Measurements from ENCODE around the gene CDH24. TPM values are rescaled to one million over a fixed set of nuclear protein-coding genes. Genes with fewer than 3 reads are reported as not detected.
"Not testable (repeated sequence)": the region's sequence is repeated elsewhere in the genome, so short reads cannot be mapped to it uniquely, and the experiment has no call there.

The CDH24 gene
- total and polyA plus RNA-seq, 8 donors = 1.2 to 14.3 (median 3.7) TPM; not detected in 1

DNA sequence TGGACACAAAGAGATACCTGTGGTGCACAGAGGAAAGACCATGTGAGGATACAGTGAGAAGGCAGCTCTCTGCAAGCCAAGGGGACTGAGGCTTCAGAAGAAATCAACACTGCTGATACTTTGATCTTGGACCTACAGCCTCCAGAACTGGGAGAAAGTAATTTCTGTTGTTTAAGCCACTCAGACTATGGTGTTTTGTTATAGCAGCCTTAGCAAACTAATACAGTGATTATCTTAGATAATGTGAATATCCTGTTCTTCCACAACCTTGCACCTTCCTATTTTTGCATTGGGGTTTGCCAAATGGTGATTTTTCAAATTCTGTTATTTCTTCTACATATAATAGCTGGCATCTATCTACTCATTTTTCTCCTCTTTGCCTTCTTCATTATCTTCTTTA is 39.2 kb downstream of the CDH24 start:
- intact Hi-C loops (cut with DNase I; ENCODE audit: low total_unique reads) = no loop called here
- Histone ChIP-seq H3K27ac (no peak overlapping the region), H3K4me1 (no peaks in the 10 kb centered on the region), H3K9me3 (no peaks in the 10 kb centered on the region), H3K36me3 (peaks cover 0 to 7% (median 0%) of the 10 kb centered on the region in 4 donors), H3K27me3 (no peaks in the 10 kb centered on the region), H3K4me3 (no peak overlapping the region)
- no peak for DNase-seq
- TF ChIP-seq, protein P1, sequence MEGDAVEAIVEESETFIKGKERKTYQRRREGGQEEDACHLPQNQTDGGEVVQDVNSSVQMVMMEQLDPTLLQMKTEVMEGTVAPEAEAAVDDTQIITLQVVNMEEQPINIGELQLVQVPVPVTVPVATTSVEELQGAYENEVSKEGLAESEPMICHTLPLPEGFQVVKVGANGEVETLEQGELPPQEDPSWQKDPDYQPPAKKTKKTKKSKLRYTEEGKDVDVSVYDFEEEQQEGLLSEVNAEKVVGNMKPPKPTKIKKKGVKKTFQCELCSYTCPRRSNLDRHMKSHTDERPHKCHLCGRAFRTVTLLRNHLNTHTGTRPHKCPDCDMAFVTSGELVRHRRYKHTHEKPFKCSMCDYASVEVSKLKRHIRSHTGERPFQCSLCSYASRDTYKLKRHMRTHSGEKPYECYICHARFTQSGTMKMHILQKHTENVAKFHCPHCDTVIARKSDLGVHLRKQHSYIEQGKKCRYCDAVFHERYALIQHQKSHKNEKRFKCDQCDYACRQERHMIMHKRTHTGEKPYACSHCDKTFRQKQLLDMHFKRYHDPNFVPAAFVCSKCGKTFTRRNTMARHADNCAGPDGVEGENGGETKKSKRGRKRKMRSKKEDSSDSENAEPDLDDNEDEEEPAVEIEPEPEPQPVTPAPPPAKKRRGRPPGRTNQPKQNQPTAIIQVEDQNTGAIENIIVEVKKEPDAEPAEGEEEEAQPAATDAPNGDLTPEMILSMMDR (IDR thresholded peaks at IDR 0.05) = no peak
- TF ChIP-seq POLR2A (IDR thresholded peaks at IDR 0.05) = no peak
- TF ChIP-seq POLR2AphosphoS5 (IDR thresholded peaks at IDR 0.05) = no peak
- no peak for TF ChIP-seq EP300 (IDR thresholded peaks at IDR 0.05)

DNA sequence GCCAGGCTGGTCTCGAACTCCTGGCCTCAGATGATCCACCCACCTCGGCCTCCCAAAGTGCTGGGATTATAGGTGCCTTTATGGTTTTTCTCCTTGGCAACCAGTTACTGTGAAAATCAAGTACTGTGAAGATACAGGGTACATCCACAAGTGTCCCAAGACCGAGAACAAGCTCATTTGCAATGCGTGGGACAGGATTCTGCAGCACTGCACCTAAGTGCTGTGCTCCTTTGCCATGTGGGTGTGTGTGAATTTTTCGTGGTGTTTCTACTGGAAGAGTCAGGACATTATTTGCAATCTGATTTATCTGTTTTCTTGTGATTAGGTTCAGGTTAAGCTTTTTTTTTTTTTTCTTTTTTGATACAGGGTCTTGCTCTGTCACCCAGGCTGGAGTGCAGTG is 40.2 kb downstream of the CDH24 start:
- TF ChIP-seq POLR2AphosphoS5 (IDR thresholded peaks at IDR 0.05) (no peak), POLR2A (IDR thresholded peaks at IDR 0.05) (no peak), EP300 (IDR thresholded peaks at IDR 0.05) (no peak)
- TF ChIP-seq, protein P1 (IDR thresholded peaks at IDR 0.05) = no peak
- intact Hi-C loops (cut with DNase I; ENCODE audit: low total_unique reads) = no loop called here
- no peaks in the 10 kb centered on the region for H3K4me1 ChIP-seq
- H3K36me3 ChIP-seq = no peaks in the 10 kb centered on the region
- WGBS, 5 donors = 72 to 87% (median 79%) methylated on average over 5 of the region's 5 CpGs
- no peaks in the 10 kb centered on the region for H3K27me3 ChIP-seq
- no peaks in the 10 kb centered on the region for H3K9me3 ChIP-seq
- DNase-seq = no peak
- H3K27ac ChIP-seq = no peak overlapping the region
- H3K4me3 ChIP-seq = no peak overlapping the region

DNA sequence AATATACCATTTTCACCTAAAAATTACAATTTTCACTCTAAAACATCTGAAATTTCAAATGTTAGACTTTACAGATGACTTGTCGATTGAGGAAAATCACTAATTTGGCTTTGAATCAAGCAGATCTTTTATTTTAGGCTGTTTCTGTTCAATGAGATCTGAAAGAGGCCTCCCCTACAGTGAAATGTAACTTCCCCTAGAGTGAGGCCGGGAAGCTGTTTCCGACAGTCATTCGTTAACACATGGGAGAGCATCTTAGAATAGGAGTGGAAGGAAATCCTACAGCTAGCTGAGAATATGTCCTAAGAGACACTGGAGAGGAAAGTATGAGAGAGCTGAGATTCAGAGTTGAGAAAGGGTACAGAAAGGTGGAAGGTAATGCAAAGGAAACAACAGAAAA is 41.7 kb downstream of the CDH24 start:
- peaks cover 0 to 1% (median 0%) of the 10 kb centered on the region in 4 donors for H3K4me1 ChIP-seq
- intact Hi-C loops (cut with DNase I; ENCODE audit: low total_unique reads) = no loop called here
- WGBS, 5 donors = 77 to 90% (median 81%) methylated on average over 4 of the region's 4 CpGs
- TF ChIP-seq, protein P1 (IDR thresholded peaks at IDR 0.05) = no peak
- H3K4me3 ChIP-seq = no peak overlapping the region
- DNase-seq = no peak
- H3K9me3 ChIP-seq = no peaks in the 10 kb centered on the region
- no peak overlapping the region for H3K27ac ChIP-seq
- H3K27me3 ChIP-seq = no peaks in the 10 kb centered on the region
- H3K36me3 ChIP-seq = no peaks in the 10 kb centered on the region

DNA sequence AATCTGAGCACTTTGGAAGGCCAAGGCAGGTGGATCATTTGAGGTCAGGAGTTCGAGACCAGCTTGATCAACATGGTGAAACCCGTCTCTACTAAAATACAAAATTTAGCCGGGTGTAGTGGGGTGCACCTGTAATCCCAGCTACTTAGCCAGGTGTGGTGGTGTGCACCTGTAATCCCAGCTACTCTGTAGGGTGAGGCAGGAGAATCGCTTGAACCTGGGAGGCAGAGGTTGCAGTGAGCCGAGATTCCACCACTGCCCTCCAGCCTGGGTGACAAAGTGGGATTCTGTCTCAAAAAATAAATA is 43.6 kb downstream of the CDH24 start:
- H3K36me3 ChIP-seq; H3K27me3 ChIP-seq; DNase-seq; intact Hi-C loops (cut with DNase I; ENCODE audit: low total_unique reads); H3K27ac ChIP-seq; H3K9me3 ChIP-seq; H3K4me3 ChIP-seq: not testable (repeated sequence)
- H3K4me1 ChIP-seq = peaks cover 3 to 16% (median 7%) of the 10 kb centered on the region in 4 donors
- 83 to 91% (median 86%) methylated on average over 5 of the region's 5 CpGs for WGBS, 5 donors

DNA sequence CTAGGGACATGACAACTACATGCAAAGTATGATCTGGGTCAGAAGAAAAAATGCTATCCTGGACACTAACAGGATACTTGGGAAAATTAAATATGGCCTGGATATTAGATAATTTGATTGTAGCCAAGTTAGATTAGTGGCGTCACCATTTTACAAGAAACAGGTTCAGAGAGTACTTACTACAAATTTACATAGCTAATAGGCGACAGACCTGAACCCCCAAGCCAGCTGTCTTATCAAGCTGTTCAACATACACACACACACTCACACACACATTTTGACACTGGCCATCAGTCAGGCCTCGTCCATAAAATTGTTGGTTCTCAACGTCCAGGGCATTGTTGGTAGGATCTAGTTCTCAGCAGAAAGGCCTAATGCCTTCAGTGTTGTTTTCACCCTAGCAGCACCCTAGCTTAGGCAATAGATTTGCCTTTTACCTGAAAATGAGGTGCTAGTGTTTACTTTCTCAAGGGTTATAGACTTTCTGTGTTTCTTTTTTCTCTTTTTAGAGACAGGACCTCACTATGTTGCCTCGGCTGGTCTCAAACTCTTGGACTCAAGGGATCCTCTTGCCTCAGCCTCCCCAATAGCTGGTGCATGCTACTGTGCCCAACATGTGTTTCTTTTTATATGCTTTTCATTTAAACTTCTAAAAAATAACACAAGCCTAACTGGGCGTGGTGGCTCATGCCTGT is 44.1 kb downstream of the CDH24 start:
- Histone ChIP-seq H3K36me3 (no peaks in the 10 kb centered on the region), H3K27ac (no peak overlapping the region), H3K27me3 (no peaks in the 10 kb centered on the region), H3K4me1 (peaks cover 4 to 17% (median 10%) of the 10 kb centered on the region in 4 donors), H3K9me3 (no peaks in the 10 kb centered on the region), H3K4me3 (no peak overlapping the region)
- peak in 1 of 2 donors; percentile 47 for DNase-seq
- TF ChIP-seq POLR2A (IDR thresholded peaks at IDR 0.05) (no peak), POLR2AphosphoS5 (IDR thresholded peaks at IDR 0.05) (no peak), EP300 (IDR thresholded peaks at IDR 0.05) (no peak)
- TF ChIP-seq, protein P1 (IDR thresholded peaks at IDR 0.05) = no peak
- intact Hi-C loops (cut with DNase I; ENCODE audit: low total_unique reads) = no loop called here
- WGBS, 5 donors = 45 to 69% (median 55%) methylated on average over 6 of the region's 6 CpGs

All from stomach (tissue), 9 donors.